Brain microvascular endothelial cell (primary cell): Measurements from ENCODE around the gene CSF2.
A peak's percentile ranks its signal among the peaks of the same experiment; 100 is the strongest.

ENCODE experiments used
- DNase-seq: peaks from one replicate; pipeline ENCODE4 v3.0.0-alpha.2; 2020
- H3K27ac ChIP-seq: fragments of 250-450 bp; sonication (Bioruptor Pico); 2 replicates; pipeline ENCODE4 v1.5.1; 2020; ENCODE audit warnings: mild to moderate bottlenecking, moderate library complexity
- H3K27me3 ChIP-seq: fragments of 250-450 bp; sonication (Bioruptor Pico); replicated peaks from 2 replicates; pipeline ENCODE4 v1.5.1; 2020; ENCODE audit warnings: mild to moderate bottlenecking
- H3K36me3 ChIP-seq: fragments of 250-450 bp; sonication (Bioruptor Pico); replicated peaks from 2 replicates; pipeline ENCODE4 v1.5.1; 2020; ENCODE audit warnings: mild to moderate bottlenecking
- H3K4me3 ChIP-seq: 2 replicates; pipeline ENCODE4 v1.5.1; 2011; ENCODE audit warnings: low read depth, mild to moderate bottlenecking, control low read depth, low read length, moderate library complexity
- in situ Hi-C: cut with HindIII; loops from 2 replicates; pipeline ENCODE4 v1.10.0; 2017; ENCODE audit warnings: low sequenced_read_pairs, low pct_ligation_motif_present
- TF ChIP-seq, protein P1 (sequence below): IDR thresholded peaks from 2 replicates; pipeline ENCODE4 v1.5.1; 2011; ENCODE audit warnings: low read depth, mild to moderate bottlenecking, moderate library complexity, low read length, control low read depth, inconsistent platforms; ENCODE audit errors: missing control alignments

The CSF2 gene

GRCh38 chr5:132072070-132072469 lies 1.5 kb upstream of the CSF2 start:
- TF ChIP-seq, protein P1, sequence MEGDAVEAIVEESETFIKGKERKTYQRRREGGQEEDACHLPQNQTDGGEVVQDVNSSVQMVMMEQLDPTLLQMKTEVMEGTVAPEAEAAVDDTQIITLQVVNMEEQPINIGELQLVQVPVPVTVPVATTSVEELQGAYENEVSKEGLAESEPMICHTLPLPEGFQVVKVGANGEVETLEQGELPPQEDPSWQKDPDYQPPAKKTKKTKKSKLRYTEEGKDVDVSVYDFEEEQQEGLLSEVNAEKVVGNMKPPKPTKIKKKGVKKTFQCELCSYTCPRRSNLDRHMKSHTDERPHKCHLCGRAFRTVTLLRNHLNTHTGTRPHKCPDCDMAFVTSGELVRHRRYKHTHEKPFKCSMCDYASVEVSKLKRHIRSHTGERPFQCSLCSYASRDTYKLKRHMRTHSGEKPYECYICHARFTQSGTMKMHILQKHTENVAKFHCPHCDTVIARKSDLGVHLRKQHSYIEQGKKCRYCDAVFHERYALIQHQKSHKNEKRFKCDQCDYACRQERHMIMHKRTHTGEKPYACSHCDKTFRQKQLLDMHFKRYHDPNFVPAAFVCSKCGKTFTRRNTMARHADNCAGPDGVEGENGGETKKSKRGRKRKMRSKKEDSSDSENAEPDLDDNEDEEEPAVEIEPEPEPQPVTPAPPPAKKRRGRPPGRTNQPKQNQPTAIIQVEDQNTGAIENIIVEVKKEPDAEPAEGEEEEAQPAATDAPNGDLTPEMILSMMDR = peak; percentile 16
- Histone ChIP-seq H3K36me3 (no peaks in the 10 kb centered on the region), H3K4me3 (no peak overlapping the region), H3K27ac (no peak overlapping the region), H3K27me3 (no peaks in the 10 kb centered on the region)
- no peak for DNase-seq
- in situ Hi-C loops = no loop called here

- no peak overlapping the region for H3K27ac ChIP-seq
- in situ Hi-C loops = no loop called here
- DNase-seq = no peak
- no peak overlapping the region for H3K4me3 ChIP-seq
- H3K36me3 ChIP-seq = no peaks in the 10 kb centered on the region
- TF ChIP-seq, protein P1 = no peak
- no peaks in the 10 kb centered on the region for H3K27me3 ChIP-seq
These were observed 1.1 kb upstream of the CSF2 start for GRCh38 chr5:132072528-132072927.

GRCh38 chr5:132074091-132074771 lies 642 bp downstream of the CSF2 start:
- TF ChIP-seq, protein P1 = no peak
- H3K4me3 ChIP-seq = no peak overlapping the region
- in situ Hi-C loops = no loop called here
- H3K36me3 ChIP-seq = no peaks in the 10 kb centered on the region
- DNase-seq = no peak
- no peak overlapping the region for H3K27ac ChIP-seq
- no peaks in the 10 kb centered on the region for H3K27me3 ChIP-seq

GRCh38 chr5:132074772-132075718 lies 1.5 kb downstream of the CSF2 start:
- TF ChIP-seq, protein P1 = no peak
- H3K27me3 ChIP-seq = no peaks in the 10 kb centered on the region
- no peaks in the 10 kb centered on the region for H3K36me3 ChIP-seq

GRCh38 chr5:132075719-132076077 lies 2.1 kb downstream of the CSF2 start:
- no peak for DNase-seq
- in situ Hi-C loops = no loop called here
- TF ChIP-seq, protein P1 = no peak
- H3K27ac ChIP-seq = no peak overlapping the region
- H3K4me3 ChIP-seq = no peak overlapping the region
- no peaks in the 10 kb centered on the region for H3K36me3 ChIP-seq
- no peaks in the 10 kb centered on the region for H3K27me3 ChIP-seq

More at GRCh38 chr5:132074772-132075718, 1.5 kb downstream of the CSF2 start:
- H3K27ac ChIP-seq = no peak overlapping the region
- no peak for DNase-seq
- in situ Hi-C loops = no loop called here
- no peak overlapping the region for H3K4me3 ChIP-seq
